ENCODE results near the gene POLD1.

POLD1 gene

GRCh38 chr19:50419022-50419579 is 35.0 kb downstream of the POLD1 start:
- DNase-seq, result no peak

- no peak for DNase-seq
Observed at GRCh38 chr19:50419580-50420035, 35.5 kb downstream of the POLD1 start.

GRCh38 chr19:50420127-50420526 is 36.0 kb downstream of the POLD1 start:
- DNase-seq, result no peak

- no peak for DNase-seq
Observed at GRCh38 chr19:50420808-50421207, 36.7 kb downstream of the POLD1 start.

GRCh38 chr19:50422397-50423278 is 38.5 kb downstream of the POLD1 start:
- no peak for DNase-seq

GRCh38 chr19:50423279-50424113 is 39.3 kb downstream of the POLD1 start:
- DNase-seq, result no peak

- DNase-seq, result no peak
Observed at GRCh38 chr19:50425581-50425980, 41.4 kb downstream of the POLD1 start.

GRCh38 chr19:50427318-50427925 is 43.3 kb downstream of the POLD1 start:
- no peak for DNase-seq

- DNase-seq, result peak; percentile 37
Observed at GRCh38 chr19:50427997-50428425, 43.9 kb downstream of the POLD1 start.

- no peak for DNase-seq
Observed at GRCh38 chr19:50428772-50429463, 44.8 kb downstream of the POLD1 start.

GRCh38 chr19:50430888-50431342 is 46.8 kb downstream of the POLD1 start:
- DNase-seq, result no peak

- peak; percentile 96 for DNase-seq
Observed at GRCh38 chr19:50431343-50432220, 47.4 kb downstream of the POLD1 start.

GRCh38 chr19:50432221-50433028 is 48.3 kb downstream of the POLD1 start, which contains the start of gene MYBPC2:
Gene MYBPC2, plus strand, starts transcription at chr19:50432892. Its CDS starts 62 bp downstream, at chr19:50432954.
- DNase-seq, result no peak

GRCh38 chr19:50433201-50434180 is 49.3 kb downstream of the POLD1 start:
- DNase-seq, result no peak

GRCh38 chr19:50434525-50434924 is 50.4 kb downstream of the POLD1 start:
- DNase-seq, result no peak

GRCh38 chr19:50435221-50435620 is 51.1 kb downstream of the POLD1 start:
- no peak for DNase-seq

GRCh38 chr19:50435627-50436026 is 51.5 kb downstream of the POLD1 start:
- DNase-seq, result no peak

- DNase-seq, result no peak
Observed at GRCh38 chr19:50437862-50438449, 53.8 kb downstream of the POLD1 start.

Data from activated T-cell treated with anti-CD3 and anti-CD28 coated beads, Interleukin-2, amount 50 U/mL, for 1 hour (primary cell).